ENCODE results near the gene RAB40C. TPM values are rescaled to one million over a fixed set of nuclear protein-coding genes. Genes with fewer than 3 reads are reported as not detected.

RAB40C gene
- total and polyA plus RNA-seq, 9 of the 15 experiments (the other 6 are each of a cell fraction or from before 2014, with no cell fraction given) = 0.17 to 23.4 (median 8.7) TPM

- TF ChIP-seq OTX1 (CRISPR knock-in tag; IDR thresholded peaks at IDR 0.05) (0 out of 2 replicates have a peak, but pooled peaks have one; percentile 36), U2AF2 (optimal IDR thresholded peaks at IDR 0.05; ENCODE audit: low read depth, low read length) (no peak), ZKSCAN8 (CRISPR knock-in tag; IDR thresholded peaks at IDR 0.05) (no peak), HMBOX1 (IDR thresholded peaks at IDR 0.05) (no peak), PCBP2 (IDR thresholded peaks at IDR 0.05; ENCODE audit: low read depth, low read length, poor library complexity, severe bottlenecking) (no peak), CLOCK (CRISPR knock-in tag; IDR thresholded peaks at IDR 0.05; ENCODE audit: borderline replicate concordance) (no peak), NFRKB (IDR thresholded peaks at IDR 0.05; ENCODE audit: low read depth) (no peak), DLX4 (CRISPR knock-in tag; IDR thresholded peaks at IDR 0.05) (no peak), BRD4 (IDR thresholded peaks at IDR 0.05) (peak; percentile 97), MXI1 (IDR thresholded peaks at IDR 0.05; ENCODE audit: low read depth, low read length) (peak; percentile 84; the same call in 1 of the 2 replicates), U2AF1 (optimal IDR thresholded peaks at IDR 0.05; ENCODE audit: low read depth, low read length) (peak; percentile 73), PKNOX1 (IDR thresholded peaks at IDR 0.05) (peak; percentile 40; the same call in 1 of the 2 replicates), ZSCAN29 (IDR thresholded peaks at IDR 0.05) (no peak; the same call in 1 of the 2 replicates), KDM1A (IDR thresholded peaks at IDR 0.05) (no peak), PHB2 (IDR thresholded peaks at IDR 0.05; ENCODE audit: low read depth) (no peak), BCOR (IDR thresholded peaks at IDR 0.05) (no peak), HDAC2 (IDR thresholded peaks at IDR 0.05) (no peak; the same call in 1 of the 2 replicates), SRSF1 (IDR thresholded peaks at IDR 0.05; ENCODE audit: low read depth, low read length) (no peak), MAFK (IDR thresholded peaks at IDR 0.05; ENCODE audit: low read length) (peak; percentile 28; the same call in 1 of the 2 replicates), MIER1 (IDR thresholded peaks at IDR 0.05; ENCODE audit: low read depth) (no peak), ZFP1 (CRISPR knock-in tag; IDR thresholded peaks at IDR 0.05) (no peak), MTA2 (IDR thresholded peaks at IDR 0.05; ENCODE audit: low read depth) (no peak), MTA3 (IDR thresholded peaks at IDR 0.05; ENCODE audit: borderline replicate concordance) (peak; percentile 58; the same call in 1 of the 2 replicates), NR2C1 (IDR thresholded peaks at IDR 0.05) (no peak), NR2C1 (tag; IDR thresholded peaks at IDR 0.05) (peak; percentile 75), ZNF316 (IDR thresholded peaks at IDR 0.05) (no peak)
Observed at GRCh38 chr16:636206-637080, 46.6 kb downstream of the RAB40C start, which contains the start of gene METTL26 (continued).
